Lower leg skin (tissue), 4 donors: ENCODE results near the gene RPRD1B. TPM values are rescaled to one million over a fixed set of nuclear protein-coding genes. Genes with fewer than 3 reads are reported as not detected.

Experiments used
- total RNA-seq, 4 donors: library from RNA; depleted of rRNA; stranded (reverse); fragments of >200 nt; gene quantifications; one replicate each; pipeline ENCODE4 v1.1.0, GENCODE V29; 2016

RPRD1B gene
- total RNA-seq, 4 donors from 2014 or later, result 16.3 to 37.5 (median 22.9) TPM

Other genes with a start within 250 kb of the RPRD1B start
- gene VSTM2L, start 130.6 kb upstream of the RPRD1B start, total RNA-seq, result 10 to 100 TPM in 1 of 4 donors, 1 to 10 TPM in 2, under 1 TPM in 1; 0.64 to 15.9 (median 3.9) TPM
- gene TTI1, start 290 bp upstream of the RPRD1B start, total RNA-seq, result 10 to 100 TPM; 11.3 to 15.1 (median 13.4) TPM
- 1 to 10 TPM; 3.7 to 6.2 (median 4.6) TPM for gene TGM2, start 131.5 kb downstream of the RPRD1B start, total RNA-seq
- gene KIAA1755, start 227.0 kb downstream of the RPRD1B start, total RNA-seq, result under 1 TPM in 3 of 4 donors, not detected in 1; 0.17 to 0.88 (median 0.46) TPM